H9 (cell line): Measurements from ENCODE around the gene ISM2. TPM values are rescaled to one million over a fixed set of nuclear protein-coding genes. Genes with fewer than 3 reads are reported as not detected.

ENCODE experiments used
- DNase-seq: peaks from one replicate; pipeline ENCODE4 v3.0.0-alpha.2; 2017
- H2AFZ ChIP-seq: one replicate; pipeline ENCODE4 v1.6.1; 2013; ENCODE audit warnings: mild to moderate bottlenecking, low read length, control low read depth, moderate library complexity
- H2AK5ac ChIP-seq: 2 replicates; pipeline ENCODE4 v1.6.1; 2013; ENCODE audit warnings: low read length, control low read depth, mixed read lengths; ENCODE audit not compliant: insufficient read length
- H2BK120ac ChIP-seq: one replicate; pipeline ENCODE4 v1.6.1; 2013; ENCODE audit warnings: low read depth, mild to moderate bottlenecking, low read length, control low read depth, inconsistent platforms; ENCODE audit not compliant: poor library complexity, severe bottlenecking
- H2BK12ac ChIP-seq: 2 replicates; pipeline ENCODE4 v1.6.1; 2013; ENCODE audit warnings: low read length, control low read depth, mixed read lengths, low read depth; ENCODE audit not compliant: insufficient read length
- H2BK15ac ChIP-seq: 2 replicates; pipeline ENCODE4 v1.6.1; 2013; ENCODE audit warnings: low read depth, low read length, control low read depth
- H2BK20ac ChIP-seq: one replicate; pipeline ENCODE4 v1.6.1; 2013; ENCODE audit warnings: low read depth, mild to moderate bottlenecking, low read length, control low read depth, inconsistent platforms; ENCODE audit not compliant: poor library complexity, severe bottlenecking
- H2BK5ac ChIP-seq: 2 replicates; pipeline ENCODE4 v1.6.1; 2013; ENCODE audit warnings: low read length, control low read depth, mixed read lengths; ENCODE audit not compliant: insufficient read length
- H3K14ac ChIP-seq: 2 replicates; pipeline ENCODE4 v1.6.1; 2013; ENCODE audit warnings: low read length, control low read depth; ENCODE audit not compliant: insufficient read depth
- H3K18ac ChIP-seq: 2 replicates; pipeline ENCODE4 v1.6.1; 2013; ENCODE audit warnings: low read depth, mild to moderate bottlenecking, mixed read lengths, low read length, control low read depth; ENCODE audit not compliant: insufficient read length
- H3K23ac ChIP-seq: 2 replicates; pipeline ENCODE4 v1.6.1; 2013; ENCODE audit warnings: low read length, control low read depth, mixed read lengths, low read depth; ENCODE audit not compliant: insufficient read length
- H3K23me2 ChIP-seq: 2 replicates; pipeline ENCODE4 v1.6.1; 2013; ENCODE audit warnings: low read depth, mild to moderate bottlenecking, mixed read lengths, low read length, control low read depth; ENCODE audit not compliant: insufficient read length, poor library complexity, severe bottlenecking
- H3K27ac ChIP-seq: 2 replicates; pipeline ENCODE4 v1.5.1; 2013; ENCODE audit warnings: low read length, control low read depth, mixed read lengths, low read depth; ENCODE audit not compliant: insufficient read length
- H3K27me3 ChIP-seq: 2 replicates; pipeline ENCODE4 v1.6.1; 2013; ENCODE audit warnings: low read length, control low read depth, inconsistent platforms; ENCODE audit not compliant: insufficient read depth
- H3K4ac ChIP-seq: 2 replicates; pipeline ENCODE4 v1.6.1; 2013; ENCODE audit warnings: low read depth, mild to moderate bottlenecking, control low read depth, inconsistent platforms, low read length, moderate library complexity
- H3K4me1 ChIP-seq: 2 replicates; pipeline ENCODE4 v1.6.1; 2013; ENCODE audit warnings: low read length, control low read depth, inconsistent platforms; ENCODE audit not compliant: insufficient read depth
- H3K4me2 ChIP-seq: 2 replicates; pipeline ENCODE4 v1.6.1; 2013; ENCODE audit warnings: low read length, control low read depth, mixed read lengths; ENCODE audit not compliant: insufficient read length, insufficient read depth
- H3K56ac ChIP-seq: 2 replicates; pipeline ENCODE4 v1.6.1; 2013; ENCODE audit warnings: low read depth, mild to moderate bottlenecking, mixed read lengths, low read length, control low read depth; ENCODE audit not compliant: insufficient read length
- H3K79me1 ChIP-seq: 2 replicates; pipeline ENCODE4 v1.6.1; 2013; ENCODE audit warnings: low read depth, mild to moderate bottlenecking, moderate library complexity, low read length, control low read depth, inconsistent platforms; ENCODE audit not compliant: insufficient read depth, poor library complexity, severe bottlenecking
- H3K79me2 ChIP-seq: 2 replicates; pipeline ENCODE4 v1.6.1; 2013; ENCODE audit warnings: low read length, control low read depth, inconsistent platforms; ENCODE audit not compliant: insufficient read depth
- H3K9ac ChIP-seq: 2 replicates; pipeline ENCODE4 v1.6.1; 2013; ENCODE audit warnings: low read length, control low read depth, mixed read lengths; ENCODE audit not compliant: insufficient read length; ENCODE audit errors: extremely low read depth
- H3K9me3 ChIP-seq: one replicate; pipeline ENCODE4 v1.6.1; 2013; ENCODE audit warnings: low read depth, low read length, inconsistent platforms; ENCODE audit not compliant: control insufficient read depth
- H3T11ph ChIP-seq: one replicate; pipeline ENCODE4 v1.6.1; 2013; ENCODE audit warnings: mild to moderate bottlenecking, low read length, control low read depth, inconsistent platforms
- H4K20me1 ChIP-seq: one replicate; pipeline ENCODE4 v1.6.1; 2013; ENCODE audit not compliant: control insufficient read depth, insufficient read length, insufficient read depth
- H4K5ac ChIP-seq: 2 replicates; pipeline ENCODE4 v1.6.1; 2013; ENCODE audit warnings: low read depth, mild to moderate bottlenecking, mixed read lengths, low read length, control low read depth; ENCODE audit not compliant: insufficient read length
- H4K8ac ChIP-seq: replicated peaks from 2 replicates; pipeline ENCODE4 v1.6.1; 2013; ENCODE audit warnings: low read length, control low read depth, mixed read lengths, low read depth; ENCODE audit not compliant: insufficient read length
- H4K91ac ChIP-seq: 2 replicates; pipeline ENCODE4 v1.6.1; 2013; ENCODE audit warnings: low read depth, mild to moderate bottlenecking, moderate library complexity, mixed read lengths, low read length, control low read depth; ENCODE audit not compliant: insufficient read length
- H3K27ac Mint-ChIP-seq, 3 experiments: 2 replicates in 2 of 3; 3 replicates in 1 of 3; pipeline ENCODE4 v1.8.0; 2020 to 2021; ENCODE audit warnings: mixed read lengths in 3 of 3, mild to moderate bottlenecking in 1 of 3, moderate library complexity in 1 of 3
- H3K27me3 Mint-ChIP-seq: 2 replicates; pipeline ENCODE4 v1.8.0; 2021; ENCODE audit warnings: low read depth, mild to moderate bottlenecking, moderate library complexity, mixed read lengths
- H3K36me3 Mint-ChIP-seq, 3 experiments: 2 replicates in 2 of 3; 3 replicates in 1 of 3; pipeline ENCODE4 v1.8.0; 2020 to 2021; ENCODE audit warnings: low read depth in 3 of 3, mixed read lengths in 3 of 3; ENCODE audit not compliant: insufficient read depth in 1 of 3
- H3K4me1 Mint-ChIP-seq, 2 experiments: 2 replicates each; pipeline ENCODE4 v1.8.0; 2020; ENCODE audit warnings: mixed read lengths in 2 of 2
- H3K4me3 Mint-ChIP-seq, 2 experiments: 2 replicates in 1 of 2; 3 replicates in 1 of 2; pipeline ENCODE4 v1.8.0; 2020 to 2021; ENCODE audit warnings: mild to moderate bottlenecking in 2 of 2, mixed read lengths in 2 of 2, moderate library complexity in 1 of 2
- H3K9me3 Mint-ChIP-seq, 2 experiments: 2 replicates in 1 of 2; 3 replicates in 1 of 2; pipeline ENCODE4 v1.8.0; 2020; ENCODE audit warnings: mild to moderate bottlenecking in 2 of 2, mixed read lengths in 2 of 2, moderate library complexity in 1 of 2
- WGBS: extraction: QIAGEN DNeasy Blood & Tissue Kit; methylation state at CpG from one replicate; pipeline ENCODE4 v1.1.7; 2013; ENCODE audit warnings: missing lambda C conversion rate, low lambda C conversion rate, mixed read lengths; ENCODE audit not compliant: insufficient read length; ENCODE audit errors: extremely low coverage; 5-methylcytosine and 5-hydroxymethylcytosine counted together
- total RNA-seq: library from RNA; stranded (reverse); gene quantifications from 2 replicates; pipeline ENCODE4 v1.2.1, GENCODE V29; 2021
- TF ChIP-seq, protein P1 (sequence below): fragments of 200-600 bp; sonication (generic); conservative IDR thresholded peaks from 3 replicates; pipeline ENCODE4 v1.8.0; 2021; ENCODE audit warnings: antibody characterized with exemption, mild to moderate bottlenecking

The ISM2 gene
- total RNA-seq, 1 experiment from 2014 or later: 0.39 TPM

DNA sequence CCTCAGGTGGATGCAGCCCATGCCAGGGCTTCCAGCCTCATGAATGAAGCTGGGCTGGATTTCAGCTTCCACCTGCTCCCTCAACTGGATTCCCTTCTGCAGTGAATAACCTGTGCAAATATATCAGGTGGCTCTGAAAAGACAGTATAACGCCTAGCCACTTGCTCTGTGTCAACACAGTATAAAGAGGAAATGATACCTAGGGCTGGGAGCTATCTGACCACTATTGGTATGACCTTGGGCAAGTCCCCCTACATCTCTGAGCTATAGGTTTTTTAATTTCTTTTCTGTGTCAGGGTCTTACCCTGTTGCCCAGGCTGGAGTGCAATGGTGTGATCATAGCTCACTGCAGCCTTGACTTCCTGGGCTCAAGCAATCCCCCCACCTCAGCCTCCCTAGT lies 19.8 kb downstream of the ISM2 start:
- Histone ChIP-seq H4K5ac (no peak overlapping the region), H3K27ac (no peak overlapping the region), H3K23me2 (no peaks in the 10 kb centered on the region), H3K27me3 (no peaks in the 10 kb centered on the region), H2BK20ac (no peak overlapping the region), H4K20me1 (no peaks in the 10 kb centered on the region), H4K8ac (no peak overlapping the region), H2AK5ac (no peak overlapping the region), H3K9me3 (no peaks in the 10 kb centered on the region), H3K56ac (no peak overlapping the region), H3K14ac (no peak overlapping the region), H3K9ac (no peak overlapping the region), H3K79me1 (no peaks in the 10 kb centered on the region), H2BK5ac (no peak overlapping the region), H2BK120ac (no peak overlapping the region), H3K4ac (no peak overlapping the region), H2BK12ac (no peak overlapping the region), H3K79me2 (no peaks in the 10 kb centered on the region), H3T11ph (no peak overlapping the region), H3K18ac (no peak overlapping the region), H3K23ac (no peak overlapping the region), H3K4me2 (no peak overlapping the region), H2BK15ac (no peak overlapping the region), H4K91ac (no peak overlapping the region), H3K4me1 (no peaks in the 10 kb centered on the region), H2AFZ (no peak overlapping the region)
- Mint-ChIP-seq H3K27ac (no peak overlapping the region), H3K27me3 (no peaks in the 10 kb centered on the region; the same call in 1 of the 2 replicates), H3K36me3 (no peaks in the 10 kb centered on the region; a peak in 1 of 7 replicates), H3K4me1 (peaks cover 3 to 6% of the 10 kb centered on the region in 2 experiments; a peak in 2 of 4 replicates), H3K4me3 (no peak overlapping the region), H3K9me3 (no peaks in the 10 kb centered on the region)
- TF ChIP-seq, protein P1, sequence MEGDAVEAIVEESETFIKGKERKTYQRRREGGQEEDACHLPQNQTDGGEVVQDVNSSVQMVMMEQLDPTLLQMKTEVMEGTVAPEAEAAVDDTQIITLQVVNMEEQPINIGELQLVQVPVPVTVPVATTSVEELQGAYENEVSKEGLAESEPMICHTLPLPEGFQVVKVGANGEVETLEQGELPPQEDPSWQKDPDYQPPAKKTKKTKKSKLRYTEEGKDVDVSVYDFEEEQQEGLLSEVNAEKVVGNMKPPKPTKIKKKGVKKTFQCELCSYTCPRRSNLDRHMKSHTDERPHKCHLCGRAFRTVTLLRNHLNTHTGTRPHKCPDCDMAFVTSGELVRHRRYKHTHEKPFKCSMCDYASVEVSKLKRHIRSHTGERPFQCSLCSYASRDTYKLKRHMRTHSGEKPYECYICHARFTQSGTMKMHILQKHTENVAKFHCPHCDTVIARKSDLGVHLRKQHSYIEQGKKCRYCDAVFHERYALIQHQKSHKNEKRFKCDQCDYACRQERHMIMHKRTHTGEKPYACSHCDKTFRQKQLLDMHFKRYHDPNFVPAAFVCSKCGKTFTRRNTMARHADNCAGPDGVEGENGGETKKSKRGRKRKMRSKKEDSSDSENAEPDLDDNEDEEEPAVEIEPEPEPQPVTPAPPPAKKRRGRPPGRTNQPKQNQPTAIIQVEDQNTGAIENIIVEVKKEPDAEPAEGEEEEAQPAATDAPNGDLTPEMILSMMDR: no peak
- DNase-seq: no peak
- WGBS: no CpG with 5 or more reads among the region's 1 CpG
